Keratinocyte (primary cell): ENCODE data around the gene TNS3. TPM values are rescaled to one million over a fixed set of nuclear protein-coding genes. Genes with fewer than 3 reads are reported as not detected.

Experiments
- DNase-seq: peaks from one replicate; pipeline ENCODE4 v3.0.0-alpha.2; 2011; ENCODE audit warnings: low read depth, missing footprints, low spot score
- FAIRE-seq: peaks from 2 replicates; lab custom pipeline; 2011; peaks lifted over from hg19 to GRCh38; lab: Jason Lieb, UNC
- H2AFZ ChIP-seq: 2 replicates; pipeline ENCODE4 v1.6.0; 2012; ENCODE audit warnings: low read length, control low read depth, inconsistent platforms; ENCODE audit not compliant: control insufficient read depth
- H3K27ac ChIP-seq: 2 replicates; pipeline ENCODE4 v1.5.1; 2011; ENCODE audit warnings: low read length; ENCODE audit not compliant: control insufficient read depth, insufficient read depth
- H3K27me3 ChIP-seq: 3 replicates; pipeline ENCODE4 v1.6.0; 2011; ENCODE audit warnings: low read length; ENCODE audit not compliant: control insufficient read depth, insufficient read depth; ENCODE audit errors: extremely low read depth
- H3K36me3 ChIP-seq, 2 experiments: 2 replicates in 1 of 2; 3 replicates in 1 of 2; pipeline ENCODE4 v1.5.1; 2011; ENCODE audit warnings: low read length in 2 of 2, mild to moderate bottlenecking in 1 of 2; ENCODE audit not compliant: control insufficient read depth in 2 of 2, insufficient read depth in 2 of 2; ENCODE audit errors: extremely low read depth in 1 of 2
- H3K4me1 ChIP-seq: 3 replicates; pipeline ENCODE4 v1.5.1; 2011; ENCODE audit warnings: low read length; ENCODE audit not compliant: control insufficient read depth, insufficient read depth; ENCODE audit errors: extremely low read depth
- H3K4me2 ChIP-seq: 3 replicates; pipeline ENCODE4 v1.6.0; 2011; ENCODE audit warnings: low read depth, low read length; ENCODE audit not compliant: control insufficient read depth, insufficient read depth; ENCODE audit errors: extremely low read depth
- H3K4me3 ChIP-seq, 3 experiments: fragments of 200-600 bp in 1 of 3; sonication (generic) in 1 of 3; 2 replicates in 2 of 3; 3 replicates in 1 of 3; pipeline ENCODE4 v1.5.1; 2011 to 2016; ENCODE audit warnings: low read length in 3 of 3, mild to moderate bottlenecking in 3 of 3, control low read depth in 2 of 3, inconsistent platforms in 1 of 3, low read depth in 1 of 3, mixed read lengths in 1 of 3, mixed run types in 1 of 3, moderate library complexity in 1 of 3; ENCODE audit not compliant: control insufficient read depth in 2 of 3, insufficient read depth in 2 of 3; ENCODE audit errors: extremely low read depth in 1 of 3
- H3K79me2 ChIP-seq: 2 replicates; pipeline ENCODE4 v1.6.0; 2012; ENCODE audit warnings: low read length; ENCODE audit not compliant: control insufficient read depth, insufficient read depth
- H3K9ac ChIP-seq: 3 replicates; pipeline ENCODE4 v1.6.0; 2011; ENCODE audit warnings: low read length; ENCODE audit not compliant: control insufficient read depth, insufficient read depth; ENCODE audit errors: extremely low read depth
- H3K9me1 ChIP-seq: 3 replicates; pipeline ENCODE4 v1.6.0; 2011; ENCODE audit warnings: low read length; ENCODE audit not compliant: control insufficient read depth, insufficient read depth; ENCODE audit errors: extremely low read depth
- H3K9me3 ChIP-seq: 2 replicates; pipeline ENCODE4 v1.5.1; 2012; ENCODE audit warnings: low read depth, low read length; ENCODE audit not compliant: control insufficient read depth
- H4K20me1 ChIP-seq: 3 replicates; pipeline ENCODE4 v1.6.0; 2011; ENCODE audit warnings: low read length; ENCODE audit not compliant: control insufficient read depth, insufficient read depth; ENCODE audit errors: extremely low read depth
- EZH2 ChIP-seq: IDR thresholded peaks from one replicate; pipeline ENCODE4 v1.6.1; 2012; ENCODE audit warnings: inconsistent platforms, mild to moderate bottlenecking, low read length, moderate library complexity
- dilution Hi-C: fragments of 300-500 bp; cut with MboI; formaldehyde crosslinking; loops from one replicate; pipeline ENCODE4 v1.7.0; 2020; ENCODE audit warnings: low sequenced_read_pairs; ENCODE audit not compliant: extremely low pct_ligation_motif_present
- polyA plus RNA-seq, 5 experiments: library from polyadenylated mRNA; depleted of rRNA in 3 of 5; stranded (reverse) in 3 of 5; stranded (forward) in 1 of 5; unstranded in 1 of 5; fragments of >200 nt; gene quantifications; 1 replicate in 1 of 5; 2 replicates in 3 of 5; 3 replicates in 1 of 5; pipeline versions ENCODE4 v1.2.1 to v1.2.3, GENCODE V29; 2011 to 2012; ENCODE audit warnings: missing spikeins in 2 of 5, low read depth in 1 of 5, low replicate concordance in 1 of 5
- TF ChIP-seq, protein P1 (sequence below), 3 experiments: IDR thresholded peaks in 1 of 3; conservative IDR thresholded peaks in 1 of 3; optimal IDR thresholded peaks in 1 of 3; 2 replicates in 2 of 3; 3 replicates in 1 of 3; pipeline versions ENCODE3 to v1.5.1; 2011; ENCODE audit warnings: low read length in 3 of 3, mild to moderate bottlenecking in 3 of 3, moderate library complexity in 2 of 3, control low read depth in 1 of 3, inconsistent platforms in 1 of 3; ENCODE audit not compliant: insufficient read depth in 2 of 3; ENCODE audit errors: extremely low read depth in 1 of 3

Gene TNS3
- polyA plus RNA-seq, 1 donor (not counting 4 experiments of a cell fraction or from before 2014, with no cell fraction given): 3.9 TPM

DNA sequence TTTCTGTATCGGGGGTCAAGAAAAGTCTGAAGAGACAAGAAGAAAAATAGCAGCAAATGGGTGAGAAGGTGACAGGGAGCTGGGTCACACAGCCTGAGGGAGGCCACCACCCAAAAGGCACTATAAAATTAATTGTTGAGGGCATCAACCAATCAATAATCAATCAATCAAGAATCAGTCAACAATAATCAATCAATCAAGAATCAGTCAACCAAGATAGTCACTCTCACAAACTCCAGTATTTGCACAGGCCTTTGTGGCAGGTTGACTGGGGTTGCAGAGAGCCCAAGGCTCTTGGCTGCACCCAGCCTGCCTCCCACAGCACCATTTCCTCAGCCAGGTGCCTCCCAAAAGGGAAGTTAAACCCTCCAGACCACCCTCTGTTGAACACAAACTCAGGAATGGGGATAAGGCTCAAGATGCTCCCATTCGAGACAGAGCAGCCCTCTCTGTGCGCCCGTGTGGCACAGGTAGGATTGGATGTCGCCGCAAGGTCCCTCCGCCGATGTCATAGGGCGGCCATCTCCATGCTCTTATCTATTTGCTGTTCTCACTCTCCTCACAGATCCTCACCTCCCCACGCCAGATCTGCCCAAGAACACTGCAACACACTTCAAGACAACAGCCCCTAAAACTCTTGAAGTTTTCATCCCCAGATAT, 64.0 kb downstream of the TNS3 start:
- Histone ChIP-seq H3K36me3 (no peaks in the 10 kb centered on the region), H3K9me1 (no peaks in the 10 kb centered on the region), H3K4me3 (no peak overlapping the region), H2AFZ (no peak overlapping the region), H3K4me1 (no peaks in the 10 kb centered on the region), H3K9me3 (no peaks in the 10 kb centered on the region), H3K27ac (no peak overlapping the region), H3K27me3 (peaks cover 5% of the 10 kb centered on the region), H4K20me1 (no peaks in the 10 kb centered on the region), H3K79me2 (no peaks in the 10 kb centered on the region), H3K9ac (no peak overlapping the region), H3K4me2 (no peak overlapping the region)
- dilution Hi-C loops: no loop called here
- no peak for FAIRE-seq
- no peak for TF ChIP-seq EZH2
- TF ChIP-seq, protein P1, sequence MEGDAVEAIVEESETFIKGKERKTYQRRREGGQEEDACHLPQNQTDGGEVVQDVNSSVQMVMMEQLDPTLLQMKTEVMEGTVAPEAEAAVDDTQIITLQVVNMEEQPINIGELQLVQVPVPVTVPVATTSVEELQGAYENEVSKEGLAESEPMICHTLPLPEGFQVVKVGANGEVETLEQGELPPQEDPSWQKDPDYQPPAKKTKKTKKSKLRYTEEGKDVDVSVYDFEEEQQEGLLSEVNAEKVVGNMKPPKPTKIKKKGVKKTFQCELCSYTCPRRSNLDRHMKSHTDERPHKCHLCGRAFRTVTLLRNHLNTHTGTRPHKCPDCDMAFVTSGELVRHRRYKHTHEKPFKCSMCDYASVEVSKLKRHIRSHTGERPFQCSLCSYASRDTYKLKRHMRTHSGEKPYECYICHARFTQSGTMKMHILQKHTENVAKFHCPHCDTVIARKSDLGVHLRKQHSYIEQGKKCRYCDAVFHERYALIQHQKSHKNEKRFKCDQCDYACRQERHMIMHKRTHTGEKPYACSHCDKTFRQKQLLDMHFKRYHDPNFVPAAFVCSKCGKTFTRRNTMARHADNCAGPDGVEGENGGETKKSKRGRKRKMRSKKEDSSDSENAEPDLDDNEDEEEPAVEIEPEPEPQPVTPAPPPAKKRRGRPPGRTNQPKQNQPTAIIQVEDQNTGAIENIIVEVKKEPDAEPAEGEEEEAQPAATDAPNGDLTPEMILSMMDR (optimal IDR thresholded peaks at IDR 0.05 in 1 of 3, IDR thresholded peaks at IDR 0.05 in 1 of 3, conservative IDR thresholded peaks at IDR 0.05 in 1 of 3; ENCODE audit: extremely low read depth in 1 of 3, insufficient read depth in 2 of 3, low read length in 3 of 3): no peak
- DNase-seq: no peak

DNA sequence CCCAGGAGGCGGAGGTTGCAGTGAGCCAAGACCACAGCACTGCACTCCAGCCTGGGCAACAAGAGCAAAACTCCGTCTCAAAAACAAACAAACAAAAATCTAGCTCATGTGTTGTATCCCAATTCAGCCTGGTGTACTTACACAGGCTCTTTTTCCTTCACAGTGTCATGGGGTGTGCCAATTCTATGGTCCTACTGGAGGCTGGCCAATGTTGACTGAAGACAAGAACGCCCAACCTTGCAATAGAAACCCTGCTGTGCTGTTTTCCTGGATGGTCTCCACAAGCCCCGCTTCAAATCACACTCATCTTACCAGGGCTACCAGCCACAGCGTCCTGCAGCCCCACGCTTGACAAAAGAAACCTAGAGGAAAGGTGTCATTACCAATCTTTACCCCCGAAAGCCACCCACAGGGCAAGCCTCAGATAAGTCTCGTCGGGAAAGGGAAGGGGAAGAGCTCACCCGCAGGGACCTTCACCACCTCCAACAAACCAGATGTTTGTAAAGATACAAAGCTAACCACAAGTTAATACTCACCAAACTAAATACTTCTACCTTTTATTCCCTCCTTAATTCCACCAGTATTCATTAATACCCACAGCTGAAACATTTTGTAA, 64.8 kb downstream of the TNS3 start:
- no peak overlapping the region for H3K27ac ChIP-seq
- H3K9ac ChIP-seq: no peak overlapping the region
- no peaks in the 10 kb centered on the region for H4K20me1 ChIP-seq
- DNase-seq (no peak), FAIRE-seq (no peak)
- no peak overlapping the region for H3K4me3 ChIP-seq
- dilution Hi-C loops: no loop called here
- no peak overlapping the region for H2AFZ ChIP-seq
- TF ChIP-seq, protein P1 (optimal IDR thresholded peaks at IDR 0.05 in 1 of 3, IDR thresholded peaks at IDR 0.05 in 1 of 3, conservative IDR thresholded peaks at IDR 0.05 in 1 of 3; ENCODE audit: extremely low read depth in 1 of 3, insufficient read depth in 2 of 3, low read length in 3 of 3): no peak
- TF ChIP-seq EZH2: no peak
- no peaks in the 10 kb centered on the region for H3K79me2 ChIP-seq
- H3K4me2 ChIP-seq: no peak overlapping the region
- H3K9me3 ChIP-seq: no peaks in the 10 kb centered on the region
- no peaks in the 10 kb centered on the region for H3K9me1 ChIP-seq
- no peaks in the 10 kb centered on the region for H3K36me3 ChIP-seq
- peaks cover 5% of the 10 kb centered on the region for H3K27me3 ChIP-seq
- H3K4me1 ChIP-seq: no peaks in the 10 kb centered on the region
